Fibroblast of lung (primary cell): ENCODE results near the gene ANGPT4.

Experiments used
- CTCF ChIP-seq, 2 donors: IDR thresholded peaks in 1 of 2; conservative IDR thresholded peaks in 1 of 2; 1 replicate in 1 of 2; 2 replicates in 1 of 2; pipeline ENCODE4 v1.5.1; 2011 to 2012; ENCODE audit warnings: low read length in 2 of 2, control low read depth in 1 of 2, inconsistent platforms in 1 of 2, low read depth in 1 of 2, mild to moderate bottlenecking in 1 of 2
- EZH2 ChIP-seq: IDR thresholded peaks from 2 replicates; pipeline ENCODE4 v1.5.1; 2012; ENCODE audit warnings: low read length, control low read depth, mild to moderate bottlenecking; ENCODE audit errors: missing control alignments

- TF ChIP-seq EZH2 (no peak), CTCF (conservative IDR thresholded peaks at IDR 0.05 in 1 of 2, IDR thresholded peaks at IDR 0.05 in 1 of 2; ENCODE audit: low read depth in 1 of 2, low read length in 2 of 2) (no peak)
These were observed 33.6 kb upstream of the ANGPT4 start for GRCh38 chr20:949717-950116.
